ENCODE results near the gene TFB1M. TPM values are rescaled to one million over a fixed set of nuclear protein-coding genes. Genes with fewer than 3 reads are reported as not detected.
"Not testable (repeated sequence)": the region's sequence is repeated elsewhere in the genome, so short reads cannot be mapped to it uniquely, and the experiment has no call there.

TFB1M gene
- total RNA-seq, 2 experiments from 2014 or later = 48.5 to 54.9 TPM

DNA sequence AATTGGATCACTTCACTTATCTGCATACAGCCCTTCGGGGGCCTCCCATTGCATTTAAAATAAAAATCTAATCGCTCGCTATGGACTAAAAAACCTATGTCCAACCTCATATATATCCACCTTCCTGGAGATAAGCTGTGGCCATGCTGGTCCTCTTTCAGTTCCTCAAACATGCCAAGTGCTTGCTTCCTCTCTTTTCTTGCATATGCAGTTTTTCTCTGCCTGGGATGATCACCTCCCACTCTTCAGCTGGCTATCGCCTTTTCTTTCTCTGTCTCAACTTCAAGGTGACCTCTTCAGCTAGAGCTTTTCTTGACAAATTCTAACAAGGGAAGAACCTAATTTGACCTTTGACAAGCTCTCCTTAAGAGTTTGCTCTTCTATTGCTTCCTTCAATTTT is 5.6 kb upstream of the TFB1M start:
- no peak for DNase-seq
- peaks cover 6% of the 10 kb centered on the region for H3K27me3 Mint-ChIP-seq
- H3K4me3 Mint-ChIP-seq = no peak overlapping the region
- no peak overlapping the region for H3K27ac Mint-ChIP-seq
- H3K9me3 Mint-ChIP-seq = no peaks in the 10 kb centered on the region
- H3K36me3 Mint-ChIP-seq = no peaks in the 10 kb centered on the region
- H3K4me1 Mint-ChIP-seq = peaks cover 12% of the 10 kb centered on the region

DNA sequence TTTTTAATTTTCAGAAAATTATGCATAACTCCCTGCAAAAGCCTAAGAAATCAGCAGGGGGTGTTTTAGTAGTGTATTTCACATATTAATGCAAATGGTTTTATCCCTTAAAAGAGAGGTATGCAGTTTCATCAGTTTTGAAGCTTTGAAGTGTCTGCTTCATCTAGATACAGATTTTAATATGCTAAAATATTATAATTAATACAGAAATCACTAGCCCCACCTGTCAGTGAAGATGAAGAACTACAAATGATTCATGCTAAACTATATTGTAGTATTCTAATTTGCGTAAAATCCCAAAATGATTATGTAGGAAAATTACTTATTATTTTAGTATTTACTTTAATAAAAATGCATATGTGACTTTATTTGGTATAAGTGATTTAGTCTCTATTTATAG is 2.9 kb upstream of the TFB1M start:
- no peak overlapping the region for H3K27ac Mint-ChIP-seq
- H3K27me3 Mint-ChIP-seq = peaks cover 6% of the 10 kb centered on the region
- no peak overlapping the region for H3K4me3 Mint-ChIP-seq
- DNase-seq = no peak
- H3K36me3 Mint-ChIP-seq = peaks cover 13% of the 10 kb centered on the region
- peaks cover 24% of the 10 kb centered on the region for H3K4me1 Mint-ChIP-seq
- H3K9me3 Mint-ChIP-seq = no peaks in the 10 kb centered on the region

DNA sequence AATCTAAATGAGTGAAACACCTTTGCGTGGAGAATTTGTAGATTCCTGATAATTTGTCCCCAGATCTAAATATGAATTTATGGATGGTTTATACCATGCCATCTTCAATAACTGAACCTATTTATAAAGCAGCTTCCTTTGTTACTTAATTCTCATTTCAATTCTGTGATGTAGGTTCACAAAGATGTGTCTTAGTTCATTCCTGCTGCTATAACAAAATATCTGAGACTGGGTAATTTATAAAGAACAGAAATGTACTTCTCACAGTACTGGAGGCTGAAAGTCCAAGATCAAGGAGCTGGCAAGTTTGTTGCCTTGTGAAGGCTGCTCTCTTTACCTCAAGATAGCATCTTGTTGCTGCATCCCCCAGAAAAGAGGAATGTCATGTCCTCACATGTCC is 2.1 kb upstream of the TFB1M start:
- no peak overlapping the region for H3K4me3 Mint-ChIP-seq
- H3K27ac Mint-ChIP-seq = no peak overlapping the region
- H3K36me3 Mint-ChIP-seq = peaks cover 19% of the 10 kb centered on the region
- H3K9me3 Mint-ChIP-seq = no peaks in the 10 kb centered on the region
- H3K27me3 Mint-ChIP-seq = peaks cover 6% of the 10 kb centered on the region
- peaks cover 30% of the 10 kb centered on the region for H3K4me1 Mint-ChIP-seq
- DNase-seq = no peak

DNA sequence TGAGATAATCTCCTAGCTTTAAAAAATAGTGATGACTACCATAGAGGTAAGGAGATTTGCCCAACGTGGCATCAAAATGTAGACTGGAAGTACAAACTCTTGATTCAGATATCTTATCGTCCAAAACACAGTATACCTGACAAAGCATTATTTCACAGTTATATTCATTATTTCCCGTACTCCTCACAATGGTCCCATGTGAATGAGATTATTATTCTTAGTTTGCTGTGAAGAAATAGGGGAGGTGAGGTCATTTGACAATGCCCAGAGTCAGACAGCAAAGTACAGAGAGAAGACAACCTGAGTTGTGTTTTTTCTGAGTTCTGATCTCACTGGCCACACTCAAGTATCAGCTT is 1.2 kb upstream of the TFB1M start:
- Mint-ChIP-seq H3K27me3 (peaks cover 6% of the 10 kb centered on the region), H3K36me3 (peaks cover 23% of the 10 kb centered on the region), H3K4me3 (peak overlapping the region; percentile 98), H3K27ac (peak overlapping the region; percentile 90), H3K4me1 (peaks cover 34% of the 10 kb centered on the region), H3K9me3 (no peaks in the 10 kb centered on the region)
- no peak for DNase-seq

DNA sequence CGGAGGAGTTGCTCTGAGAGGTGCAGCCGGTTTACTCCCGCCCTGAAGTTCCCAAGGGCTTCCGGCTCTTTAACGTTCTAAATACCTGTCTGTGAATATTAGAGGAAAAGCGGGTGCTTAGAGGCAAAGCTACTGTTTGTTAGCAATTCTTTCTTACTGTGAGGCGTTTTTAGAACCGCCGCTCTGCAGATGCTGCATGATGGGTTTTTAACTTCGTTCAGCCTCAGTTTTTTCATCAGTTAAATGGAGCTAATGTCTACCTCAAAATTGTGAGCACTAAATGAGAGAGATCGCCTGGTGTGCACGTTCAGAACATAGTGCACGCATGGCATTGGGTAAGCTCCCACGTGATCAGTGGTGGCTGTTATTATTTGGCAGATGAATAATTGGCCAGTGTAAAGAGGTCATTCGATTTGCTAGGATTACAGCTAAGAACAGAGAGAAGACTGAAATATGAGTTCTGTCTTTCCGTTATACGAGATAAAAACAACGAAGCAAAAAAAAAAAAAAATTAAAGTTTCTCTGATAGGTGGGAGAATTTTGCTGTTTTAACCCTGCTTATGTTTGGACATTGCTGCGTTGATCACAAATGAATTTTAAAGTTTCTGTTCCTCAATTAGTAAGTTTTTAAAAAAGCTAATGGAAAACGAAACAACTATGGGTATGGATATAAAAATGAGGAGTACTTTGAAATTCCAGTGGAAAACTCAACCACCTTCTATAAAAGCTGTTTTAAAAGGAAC is 660 bp upstream of the TFB1M start:
- DNase-seq = peak; percentile 61
- peaks cover 26% of the 10 kb centered on the region for H3K36me3 Mint-ChIP-seq
- H3K27ac Mint-ChIP-seq = peak overlapping the region; percentile 90
- no peaks in the 10 kb centered on the region for H3K9me3 Mint-ChIP-seq
- peaks cover 6% of the 10 kb centered on the region for H3K27me3 Mint-ChIP-seq
- peak overlapping the region; percentile 98 for H3K4me3 Mint-ChIP-seq
- H3K4me1 Mint-ChIP-seq = peaks cover 38% of the 10 kb centered on the region

DNA sequence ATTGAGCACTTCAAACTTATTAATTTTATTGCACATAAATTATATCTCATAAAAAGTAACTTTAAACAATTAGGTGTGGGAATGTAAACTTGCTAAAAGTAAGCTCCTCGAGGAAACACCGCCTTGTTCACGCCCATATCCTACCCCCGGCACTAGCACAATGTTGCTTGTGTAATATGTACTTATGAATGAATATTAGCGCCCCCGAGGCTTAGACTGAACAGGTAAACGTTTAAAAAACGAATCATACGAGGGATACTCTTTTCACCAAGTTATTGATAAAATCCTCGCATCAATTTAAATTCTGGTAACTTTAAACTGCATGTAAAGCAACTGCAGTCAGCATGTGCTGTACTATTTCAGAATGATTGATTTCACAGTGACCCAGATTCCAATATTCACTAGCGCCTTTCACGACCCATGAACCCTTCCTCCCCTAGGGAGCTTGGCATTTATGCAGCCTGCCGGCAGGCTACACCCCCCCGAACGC is 637 bp downstream of the TFB1M start:
- Mint-ChIP-seq H3K27ac (peak overlapping the region; percentile 90), H3K4me3 (peak overlapping the region; percentile 98), H3K36me3 (peaks cover 30% of the 10 kb centered on the region), H3K9me3 (no peaks in the 10 kb centered on the region), H3K4me1 (peaks cover 38% of the 10 kb centered on the region), H3K27me3 (peaks cover 3% of the 10 kb centered on the region)
- no peak for DNase-seq

DNA sequence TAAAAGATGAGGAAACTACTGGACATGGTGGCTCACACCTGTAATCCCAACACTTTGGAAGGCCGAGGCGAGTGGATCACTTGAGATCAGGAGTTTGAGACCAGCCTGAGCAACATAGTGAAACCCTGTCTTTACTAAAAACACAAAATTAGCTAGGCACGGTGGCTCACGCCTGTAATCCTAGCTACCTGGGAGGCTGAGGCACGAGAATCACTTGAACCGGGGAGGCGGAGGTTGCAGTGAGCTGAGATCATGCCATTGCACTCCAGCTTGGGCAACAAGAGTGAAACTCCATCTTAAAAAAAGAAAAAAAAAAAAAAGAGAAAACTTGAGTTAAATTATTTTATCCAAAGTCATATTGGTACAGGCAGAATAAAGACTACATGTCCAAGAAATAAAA is 1.3 kb downstream of the TFB1M start:
- not testable (repeated sequence) for H3K27me3 Mint-ChIP-seq, H3K27ac Mint-ChIP-seq
- H3K36me3 Mint-ChIP-seq = peaks cover 30% of the 10 kb centered on the region

DNA sequence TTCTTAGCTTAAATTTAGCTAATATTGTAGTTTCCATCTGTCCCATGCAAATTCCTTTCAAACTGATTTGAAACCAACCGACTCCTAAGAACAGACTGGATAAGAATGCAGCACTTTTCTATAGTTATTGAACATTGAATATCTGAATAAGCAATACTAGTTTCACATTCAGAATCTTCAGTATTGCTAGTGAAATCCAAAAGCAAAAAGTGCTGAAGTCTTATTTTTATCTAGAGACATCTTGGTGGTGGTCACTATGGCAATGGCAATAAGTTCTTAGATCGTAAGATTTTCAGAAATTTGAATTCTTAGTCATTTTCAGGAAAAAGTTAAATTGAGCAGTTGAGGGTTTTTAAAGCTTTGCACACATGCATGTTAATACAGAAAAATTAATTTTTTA is 2.7 kb downstream of the TFB1M start:
- no peak overlapping the region for H3K27ac Mint-ChIP-seq
- H3K4me3 Mint-ChIP-seq = no peak overlapping the region
- DNase-seq = no peak
- H3K9me3 Mint-ChIP-seq = no peaks in the 10 kb centered on the region
- peaks cover 38% of the 10 kb centered on the region for H3K36me3 Mint-ChIP-seq
- peaks cover 46% of the 10 kb centered on the region for H3K4me1 Mint-ChIP-seq
- no peaks in the 10 kb centered on the region for H3K27me3 Mint-ChIP-seq

More for the DNA sequence above, 1.3 kb downstream of the TFB1M start:
- H3K4me1 Mint-ChIP-seq = peaks cover 40% of the 10 kb centered on the region
- H3K4me3 Mint-ChIP-seq = peak overlapping the region; percentile 98
- H3K9me3 Mint-ChIP-seq, DNase-seq: not testable (repeated sequence)

DNA sequence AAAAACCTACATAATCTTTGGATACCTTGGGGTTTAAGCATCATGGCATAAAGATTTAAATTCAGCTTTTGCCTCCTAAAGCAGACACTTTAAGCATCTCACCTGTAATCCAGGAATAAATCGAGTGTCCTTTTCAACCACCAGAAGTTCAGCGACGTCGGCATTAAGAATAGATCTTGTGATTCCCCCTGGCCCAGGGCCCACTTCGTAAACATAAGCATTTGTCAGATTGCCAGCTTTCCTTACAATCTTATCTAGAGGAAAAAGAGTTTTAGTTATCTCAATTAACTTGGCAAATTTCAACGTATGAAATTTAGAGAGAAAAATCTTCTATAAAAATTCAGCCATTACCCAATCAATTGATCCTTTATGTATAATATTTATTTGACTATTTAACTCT is 3.2 kb downstream of the TFB1M start:
- no peak for DNase-seq
- no peak overlapping the region for H3K4me3 Mint-ChIP-seq
- H3K36me3 Mint-ChIP-seq = peaks cover 38% of the 10 kb centered on the region
- no peak overlapping the region for H3K27ac Mint-ChIP-seq
- H3K9me3 Mint-ChIP-seq = no peaks in the 10 kb centered on the region
- H3K27me3 Mint-ChIP-seq = no peaks in the 10 kb centered on the region
- peaks cover 50% of the 10 kb centered on the region for H3K4me1 Mint-ChIP-seq

DNA sequence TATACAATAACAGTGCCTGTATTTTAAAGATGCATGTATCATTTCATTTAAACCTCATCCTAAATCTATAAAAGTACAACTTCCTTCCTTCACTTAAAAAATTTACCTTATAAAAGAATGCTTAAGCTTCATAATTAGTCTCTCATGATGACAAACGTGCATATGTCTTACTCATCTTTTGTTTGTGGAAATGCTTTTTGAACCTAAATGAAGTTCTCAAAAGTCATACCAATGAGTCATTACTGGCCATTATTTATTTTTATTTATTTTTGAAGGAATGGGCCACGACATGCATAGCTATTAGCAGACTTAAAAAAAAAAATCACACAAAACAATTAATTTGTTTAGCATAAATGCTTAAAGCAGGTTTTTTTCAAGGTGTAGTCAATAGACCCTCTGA is 3.7 kb downstream of the TFB1M start:
- H3K27me3 Mint-ChIP-seq = no peaks in the 10 kb centered on the region
- DNase-seq = no peak
- H3K4me1 Mint-ChIP-seq = peaks cover 52% of the 10 kb centered on the region
- no peak overlapping the region for H3K4me3 Mint-ChIP-seq
- no peaks in the 10 kb centered on the region for H3K9me3 Mint-ChIP-seq
- H3K27ac Mint-ChIP-seq = no peak overlapping the region
- peaks cover 40% of the 10 kb centered on the region for H3K36me3 Mint-ChIP-seq

DNA sequence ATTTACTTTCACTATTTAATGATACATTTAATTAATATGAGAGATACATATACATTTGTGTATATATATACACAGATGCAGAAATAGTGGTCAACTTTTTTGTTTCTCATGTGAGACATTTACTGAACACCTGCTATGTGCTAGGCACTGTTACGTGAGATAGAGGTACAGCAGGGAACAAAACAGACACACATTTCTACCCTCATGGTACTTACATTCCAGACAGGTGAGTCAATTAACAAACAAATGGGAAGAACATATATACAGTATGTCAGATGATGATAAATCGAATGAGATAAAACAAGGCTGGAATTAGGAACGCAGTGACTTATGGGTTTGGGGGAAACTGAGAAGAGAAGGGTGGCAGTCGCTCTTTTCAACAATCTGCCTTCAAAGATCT is 5.1 kb downstream of the TFB1M start:
- DNase-seq = no peak
- H3K9me3 Mint-ChIP-seq = no peaks in the 10 kb centered on the region
- no peak overlapping the region for H3K27ac Mint-ChIP-seq
- peaks cover 48% of the 10 kb centered on the region for H3K4me1 Mint-ChIP-seq
- peaks cover 47% of the 10 kb centered on the region for H3K36me3 Mint-ChIP-seq
- H3K27me3 Mint-ChIP-seq = no peaks in the 10 kb centered on the region
- H3K4me3 Mint-ChIP-seq = no peak overlapping the region

DNA sequence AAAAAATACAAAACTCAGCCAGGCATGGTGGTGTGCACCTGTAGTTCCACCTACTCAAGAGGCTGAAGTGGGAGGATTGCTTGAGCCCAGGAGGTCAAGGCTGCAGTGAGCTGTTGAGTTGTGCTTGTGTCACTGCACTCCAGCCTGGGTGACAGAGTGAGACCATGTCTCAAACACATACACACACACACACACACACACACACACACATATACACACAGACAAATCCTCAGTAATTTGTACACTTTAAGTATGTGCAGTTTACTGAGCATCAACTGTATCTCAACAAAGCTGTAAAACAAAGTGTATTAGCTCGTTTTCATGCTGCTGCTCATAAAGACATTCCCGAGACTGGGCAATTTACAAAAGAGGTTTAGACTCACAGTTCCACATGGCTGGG is 7.3 kb downstream of the TFB1M start:
- no peak for DNase-seq
- Mint-ChIP-seq H3K4me3 (no peak overlapping the region), H3K36me3 (peaks cover 38% of the 10 kb centered on the region), H3K27me3 (no peaks in the 10 kb centered on the region), H3K9me3 (no peaks in the 10 kb centered on the region), H3K27ac (no peak overlapping the region), H3K4me1 (peaks cover 36% of the 10 kb centered on the region)

DNA sequence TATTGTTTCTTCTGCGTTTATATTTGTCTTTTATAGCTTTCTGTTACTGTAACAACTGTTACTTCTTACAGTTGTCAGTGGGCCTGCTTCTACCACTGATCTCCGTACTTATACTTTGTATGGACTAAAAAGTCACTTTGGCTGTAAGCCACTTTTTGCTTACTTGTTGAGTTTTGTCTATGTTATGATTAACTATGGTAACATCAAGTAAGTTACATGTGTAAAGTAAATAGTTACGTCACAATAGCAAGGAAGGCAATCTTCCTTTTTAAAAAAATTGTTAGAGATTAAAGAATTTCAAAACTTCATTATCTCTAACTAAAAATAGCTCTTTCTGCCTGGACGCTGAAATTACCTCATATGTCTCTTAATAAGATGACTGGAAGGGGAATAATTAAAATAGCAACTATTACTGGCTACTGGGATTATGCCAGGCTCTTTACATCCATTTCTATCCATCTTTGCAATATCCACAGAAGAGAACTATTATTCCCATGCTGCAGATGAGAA is 10.9 kb downstream of the TFB1M start:
- Mint-ChIP-seq H3K9me3 (no peaks in the 10 kb centered on the region), H3K36me3 (peaks cover 31% of the 10 kb centered on the region), H3K27me3 (no peaks in the 10 kb centered on the region), H3K27ac (no peak overlapping the region), H3K4me3 (no peak overlapping the region), H3K4me1 (peaks cover 21% of the 10 kb centered on the region)
- no peak for DNase-seq

DNA sequence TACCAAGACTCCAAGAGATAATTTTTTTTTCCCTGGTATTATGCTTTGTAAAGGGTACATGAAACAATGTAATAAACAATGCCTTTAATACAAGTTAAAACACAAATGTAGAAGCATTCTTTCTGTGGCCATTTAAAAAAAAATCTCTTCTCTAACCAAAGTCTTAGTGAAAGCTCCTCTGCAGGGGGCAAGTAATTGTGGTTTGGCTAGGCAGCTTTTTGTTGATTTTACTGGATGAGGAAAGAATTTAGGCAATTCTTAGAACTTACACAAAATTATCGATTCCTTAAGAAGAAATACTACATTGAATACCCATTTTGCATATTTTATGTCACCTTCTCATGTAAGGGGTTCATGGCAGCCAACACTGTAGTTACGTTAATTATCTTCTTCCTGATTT is 12.4 kb downstream of the TFB1M start:
- Mint-ChIP-seq H3K27me3 (no peaks in the 10 kb centered on the region), H3K27ac (no peak overlapping the region), H3K36me3 (peaks cover 28% of the 10 kb centered on the region), H3K9me3 (no peaks in the 10 kb centered on the region), H3K4me3 (no peak overlapping the region), H3K4me1 (peaks cover 21% of the 10 kb centered on the region)
- DNase-seq = no peak

DNA sequence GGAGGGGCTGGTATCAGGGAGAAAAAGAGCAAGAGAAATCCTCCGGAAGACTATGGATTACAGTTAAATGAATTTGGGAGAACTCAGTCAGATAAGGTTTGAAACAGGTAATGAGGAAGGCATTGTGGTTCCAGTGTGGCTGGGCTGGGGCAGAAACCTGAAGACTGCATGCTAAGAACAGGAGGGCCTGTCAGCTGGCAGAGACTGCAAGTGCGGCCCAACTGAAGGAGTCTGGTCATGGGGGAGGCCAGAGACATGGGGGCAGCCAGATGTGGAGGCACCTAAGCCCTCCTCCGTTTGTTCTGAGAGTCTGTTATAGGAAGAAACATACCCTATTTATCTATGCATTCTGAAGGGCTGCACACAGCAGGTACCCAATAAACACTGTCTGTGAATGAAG is 16.6 kb downstream of the TFB1M start:
- Mint-ChIP-seq H3K27me3 (no peaks in the 10 kb centered on the region), H3K9me3 (no peaks in the 10 kb centered on the region), H3K4me1 (peaks cover 9% of the 10 kb centered on the region), H3K36me3 (peaks cover 22% of the 10 kb centered on the region), H3K27ac (peak overlapping the region; percentile 60), H3K4me3 (no peak overlapping the region)
- no peak for DNase-seq

DNA sequence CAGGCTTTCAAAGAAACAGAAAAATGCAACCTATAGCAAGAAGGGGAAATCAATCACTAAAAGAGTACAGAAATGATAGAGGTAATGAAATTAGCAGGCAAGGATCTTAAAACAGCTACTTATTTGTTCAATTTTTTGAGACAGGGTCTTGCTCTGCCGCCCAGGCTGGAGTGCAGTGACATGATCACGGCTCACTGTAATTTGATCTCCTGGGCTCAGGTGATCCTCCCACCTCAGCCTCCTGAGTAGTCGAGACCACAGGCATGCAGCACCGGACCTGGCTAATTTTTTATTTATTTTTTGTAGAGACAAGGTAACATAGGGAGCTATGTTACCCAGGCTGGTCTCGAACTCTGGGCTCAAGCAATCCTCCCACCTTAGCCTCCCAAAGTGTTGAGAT is 21.6 kb downstream of the TFB1M start:
- H3K36me3 Mint-ChIP-seq = peaks cover 26% of the 10 kb centered on the region
- no peak overlapping the region for H3K27ac Mint-ChIP-seq
- H3K9me3 Mint-ChIP-seq = no peaks in the 10 kb centered on the region
- H3K4me1 Mint-ChIP-seq = peaks cover 10% of the 10 kb centered on the region
- no peak for DNase-seq
- no peaks in the 10 kb centered on the region for H3K27me3 Mint-ChIP-seq
- H3K4me3 Mint-ChIP-seq = no peak overlapping the region
